MM.1S (cell line): ENCODE results near the gene INHBC.

ENCODE experiments used
- DNase-seq: peaks from one replicate; pipeline ENCODE4 v3.0.0-alpha.2; 2015
- H2AFZ ChIP-seq: fragments of 300-600 bp; sonication (generic); 2 replicates; pipeline ENCODE4 v1.6.0; 2016; ENCODE audit warnings: antibody characterized with exemption, low read length
- H3F3A ChIP-seq: fragments of 300-600 bp; sonication (generic); 2 replicates; pipeline ENCODE4 v1.6.1; 2016; ENCODE audit warnings: mild to moderate bottlenecking, antibody characterized with exemption, low read length, moderate library complexity, mixed read lengths; ENCODE audit not compliant: insufficient read depth
- H3K27ac ChIP-seq: fragments of 300-600 bp; sonication (generic); 2 replicates; pipeline ENCODE4 v1.5.1; 2016; ENCODE audit warnings: mild to moderate bottlenecking, low read length
- H3K27me3 ChIP-seq: fragments of 300-600 bp; sonication (generic); replicated peaks from 2 replicates; pipeline ENCODE4 v1.6.0; 2016; ENCODE audit warnings: low read length; ENCODE audit not compliant: insufficient read depth
- H3K36me3 ChIP-seq: fragments of 300-600 bp; sonication (generic); replicated peaks from 2 replicates; pipeline ENCODE4 v1.6.1; 2016; ENCODE audit warnings: mild to moderate bottlenecking, low read length, mixed read lengths; ENCODE audit not compliant: insufficient read depth
- H3K4me1 ChIP-seq: fragments of 300-600 bp; sonication (generic); 2 replicates; pipeline ENCODE4 v1.6.1; 2016; ENCODE audit warnings: low read length, mixed read lengths
- H3K4me2 ChIP-seq: fragments of 300-600 bp; sonication (generic); 2 replicates; pipeline ENCODE4 v1.6.0; 2016; ENCODE audit warnings: low read depth, low read length
- H3K4me3 ChIP-seq: fragments of 300-600 bp; sonication (generic); 2 replicates; pipeline ENCODE4 v1.5.1; 2016; ENCODE audit warnings: low read length, mixed read lengths
- H3K79me2 ChIP-seq: fragments of 300-600 bp; sonication (generic); 2 replicates; pipeline ENCODE4 v1.6.1; 2016; ENCODE audit warnings: mixed run types, low read length, mixed read lengths
- H3K9ac ChIP-seq: fragments of 300-600 bp; sonication (generic); 2 replicates; pipeline ENCODE4 v1.6.1; 2016; ENCODE audit warnings: low read length, mixed read lengths
- H3K9me2 ChIP-seq: fragments of 300-600 bp; sonication (generic); replicated peaks from 2 replicates; pipeline ENCODE4 v1.6.1; 2016; ENCODE audit warnings: mild to moderate bottlenecking, low read length, mixed read lengths; ENCODE audit not compliant: insufficient read depth
- H3K9me3 ChIP-seq: fragments of 300-600 bp; sonication (generic); replicated peaks from 2 replicates; pipeline ENCODE4 v1.6.1; 2016; ENCODE audit warnings: mild to moderate bottlenecking, low read length, mixed read lengths; ENCODE audit not compliant: insufficient read depth
- H4K20me1 ChIP-seq: fragments of 300-600 bp; sonication (generic); 2 replicates; pipeline ENCODE4 v1.6.1; 2016; ENCODE audit warnings: mild to moderate bottlenecking, low read length, moderate library complexity, mixed read lengths; ENCODE audit not compliant: insufficient read depth
- CTCF ChIP-seq: fragments of 300-600 bp; sonication (generic); IDR thresholded peaks from 2 replicates; pipeline ENCODE4 v1.5.1; 2016; ENCODE audit warnings: antibody characterized with exemption, low read length, mixed read lengths
- EZH2 ChIP-seq: fragments of 300-600 bp; sonication (generic); optimal IDR thresholded peaks from 2 replicates; pipeline ENCODE3; 2017; ENCODE audit warnings: low read depth, mild to moderate bottlenecking, antibody characterized with exemption, low read length, mixed read lengths
- EZH2phosphoT487 ChIP-seq: fragments of 300-600 bp; sonication (generic); IDR thresholded peaks from 2 replicates; pipeline ENCODE4 v1.6.1; 2018; ENCODE audit warnings: antibody characterized with exemption, low read length

INHBC gene

GRCh38 chr12:57416039-57416996 is 18.3 kb upstream of the INHBC start:
- H3K4me1 ChIP-seq, result no peaks in the 10 kb centered on the region
- no peaks in the 10 kb centered on the region for H4K20me1 ChIP-seq
- H3K4me3 ChIP-seq, result no peak overlapping the region
- TF ChIP-seq CTCF (no peak), EZH2phosphoT487 (no peak), EZH2 (no peak)
- H3F3A ChIP-seq, result no peaks in the 10 kb centered on the region
- H3K27ac ChIP-seq, result no peak overlapping the region
- no peaks in the 10 kb centered on the region for H3K27me3 ChIP-seq
- H3K9me3 ChIP-seq, result no peaks in the 10 kb centered on the region
- H3K9ac ChIP-seq, result no peak overlapping the region
- no peaks in the 10 kb centered on the region for H3K36me3 ChIP-seq
- no peaks in the 10 kb centered on the region for H3K9me2 ChIP-seq
- no peaks in the 10 kb centered on the region for H3K79me2 ChIP-seq
- H3K4me2 ChIP-seq, result no peak overlapping the region
- no peak overlapping the region for H2AFZ ChIP-seq
- DNase-seq, result no peak

- H4K20me1 ChIP-seq, result no peaks in the 10 kb centered on the region
- H3K79me2 ChIP-seq, result no peaks in the 10 kb centered on the region
- TF ChIP-seq EZH2 (no peak), CTCF (no peak), EZH2phosphoT487 (no peak)
Observed at GRCh38 chr12:57418255-57418654, 16.3 kb upstream of the INHBC start.

GRCh38 chr12:57419495-57419894 is 15.1 kb upstream of the INHBC start:
- Histone ChIP-seq H3F3A (no peaks in the 10 kb centered on the region), H3K4me1 (no peaks in the 10 kb centered on the region), H3K27me3 (no peaks in the 10 kb centered on the region), H3K36me3 (no peaks in the 10 kb centered on the region), H2AFZ (no peak overlapping the region), H3K9me3 (no peaks in the 10 kb centered on the region), H3K27ac (no peak overlapping the region), H3K4me2 (no peak overlapping the region), H3K9me2 (no peaks in the 10 kb centered on the region), H3K9ac (no peak overlapping the region), H4K20me1 (no peaks in the 10 kb centered on the region), H3K79me2 (no peaks in the 10 kb centered on the region; the same call in 1 of the 2 replicates), H3K4me3 (no peak overlapping the region)
- TF ChIP-seq EZH2phosphoT487 (no peak), EZH2 (no peak), CTCF (no peak)
- DNase-seq, result no peak

More at GRCh38 chr12:57418255-57418654, 16.3 kb upstream of the INHBC start:
- H3K4me3 ChIP-seq, result no peak overlapping the region
- no peak overlapping the region for H2AFZ ChIP-seq
- no peaks in the 10 kb centered on the region for H3K9me3 ChIP-seq
- H3K9me2 ChIP-seq, result no peaks in the 10 kb centered on the region
- no peaks in the 10 kb centered on the region for H3F3A ChIP-seq
- no peak for DNase-seq
- H3K4me1 ChIP-seq, result no peaks in the 10 kb centered on the region
- no peaks in the 10 kb centered on the region for H3K36me3 ChIP-seq
- H3K27ac ChIP-seq, result no peak overlapping the region
- no peak overlapping the region for H3K9ac ChIP-seq
- H3K27me3 ChIP-seq, result no peaks in the 10 kb centered on the region
- H3K4me2 ChIP-seq, result no peak overlapping the region
